GM12865 (cell line): Measurements from ENCODE around the gene GAB2.
"Not testable (repeated sequence)": the region's sequence is repeated elsewhere in the genome, so short reads cannot be mapped to it uniquely, and the experiment has no call there.

ENCODE experiments used
- DNase-seq: peaks from one replicate; pipeline ENCODE4 v3.0.0; 2010; ENCODE audit warnings: low read depth
- H3K4me3 ChIP-seq: 2 replicates; pipeline ENCODE4 v1.5.1; 2011; ENCODE audit warnings: mild to moderate bottlenecking, low read depth, low read length, control low read depth
- TF ChIP-seq, protein P1 (sequence below): IDR thresholded peaks from 2 replicates; pipeline ENCODE4 v1.5.1; 2011; ENCODE audit warnings: low read length, control low read depth, low read depth, inconsistent platforms; ENCODE audit not compliant: insufficient read depth; ENCODE audit errors: missing control alignments

GAB2 gene

DNA sequence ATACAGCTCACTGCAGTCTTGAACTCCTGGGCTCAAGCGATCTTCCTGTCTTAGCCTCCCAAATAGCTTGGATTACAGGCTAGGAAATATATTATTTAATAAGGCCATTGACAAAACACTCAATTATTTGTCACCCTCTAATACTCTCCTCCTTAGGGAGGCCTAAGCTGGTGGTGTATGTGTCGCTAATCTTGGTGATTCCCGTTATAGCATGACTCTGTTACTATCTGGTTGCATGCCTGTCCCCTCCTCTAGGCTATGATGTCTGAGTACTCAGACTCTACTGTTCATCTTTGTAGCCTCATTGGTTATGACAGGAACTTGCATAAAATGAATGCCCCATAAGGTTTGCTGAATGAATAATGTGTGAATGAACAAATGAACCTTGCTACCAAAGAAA, 141.3 kb downstream of the GAB2 start:
- TF ChIP-seq, protein P1, sequence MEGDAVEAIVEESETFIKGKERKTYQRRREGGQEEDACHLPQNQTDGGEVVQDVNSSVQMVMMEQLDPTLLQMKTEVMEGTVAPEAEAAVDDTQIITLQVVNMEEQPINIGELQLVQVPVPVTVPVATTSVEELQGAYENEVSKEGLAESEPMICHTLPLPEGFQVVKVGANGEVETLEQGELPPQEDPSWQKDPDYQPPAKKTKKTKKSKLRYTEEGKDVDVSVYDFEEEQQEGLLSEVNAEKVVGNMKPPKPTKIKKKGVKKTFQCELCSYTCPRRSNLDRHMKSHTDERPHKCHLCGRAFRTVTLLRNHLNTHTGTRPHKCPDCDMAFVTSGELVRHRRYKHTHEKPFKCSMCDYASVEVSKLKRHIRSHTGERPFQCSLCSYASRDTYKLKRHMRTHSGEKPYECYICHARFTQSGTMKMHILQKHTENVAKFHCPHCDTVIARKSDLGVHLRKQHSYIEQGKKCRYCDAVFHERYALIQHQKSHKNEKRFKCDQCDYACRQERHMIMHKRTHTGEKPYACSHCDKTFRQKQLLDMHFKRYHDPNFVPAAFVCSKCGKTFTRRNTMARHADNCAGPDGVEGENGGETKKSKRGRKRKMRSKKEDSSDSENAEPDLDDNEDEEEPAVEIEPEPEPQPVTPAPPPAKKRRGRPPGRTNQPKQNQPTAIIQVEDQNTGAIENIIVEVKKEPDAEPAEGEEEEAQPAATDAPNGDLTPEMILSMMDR, result no peak
- DNase-seq, result no peak
- no peak overlapping the region for H3K4me3 ChIP-seq

DNA sequence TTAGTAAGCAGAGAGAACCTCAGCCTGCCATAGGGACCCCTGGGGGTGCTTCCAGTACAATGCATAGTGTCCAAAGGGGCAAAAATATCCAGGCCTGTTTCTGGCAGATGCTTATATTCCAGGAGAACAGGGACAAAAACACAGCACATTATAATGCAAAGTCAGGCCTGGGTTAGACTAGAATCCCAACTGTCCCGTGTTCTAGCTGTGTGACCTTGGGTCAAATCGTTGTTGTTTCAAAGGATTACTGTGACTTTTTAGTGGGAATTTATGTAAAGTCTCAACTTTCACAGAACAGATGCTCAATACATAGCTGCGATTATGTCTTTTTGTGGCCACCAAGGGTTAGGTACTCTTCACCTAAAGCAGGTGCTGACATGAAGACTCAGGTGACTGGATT, 142.9 kb downstream of the GAB2 start:
- H3K4me3 ChIP-seq, result no peak overlapping the region
- DNase-seq, result no peak
- TF ChIP-seq, protein P1, result no peak

DNA sequence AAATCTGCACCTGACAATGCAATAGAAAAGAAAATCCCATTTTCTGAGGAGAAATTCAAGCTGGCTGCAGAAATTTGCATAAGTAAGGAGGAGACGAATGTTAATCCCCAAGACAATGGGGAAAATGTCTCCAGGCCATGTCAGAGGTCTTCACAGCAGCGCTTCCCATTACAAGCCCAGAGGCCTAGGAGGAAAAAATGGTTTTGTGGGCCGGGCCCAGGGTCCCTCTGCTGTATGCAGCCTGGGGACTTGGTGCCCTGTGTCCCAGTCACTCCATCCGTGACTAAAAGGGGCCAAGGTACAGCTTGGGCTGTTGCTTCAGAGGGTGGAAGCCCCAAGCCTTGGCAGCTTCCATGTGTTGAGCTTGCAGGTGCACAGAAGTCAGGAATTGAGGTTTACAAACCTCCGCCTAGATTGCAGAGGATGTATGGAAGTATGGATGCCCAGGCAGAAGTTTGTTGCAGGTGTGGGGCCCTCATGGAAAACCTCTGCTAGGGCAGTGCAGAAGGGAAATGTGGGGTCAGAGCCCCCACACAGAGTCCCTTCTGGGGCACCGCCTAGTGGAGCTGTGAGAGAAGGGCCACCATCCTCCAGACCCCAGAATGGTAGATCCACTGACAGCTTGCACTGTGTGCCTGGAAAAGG, 144.9 kb downstream of the GAB2 start:
- not testable (repeated sequence) for H3K4me3 ChIP-seq, DNase-seq

DNA sequence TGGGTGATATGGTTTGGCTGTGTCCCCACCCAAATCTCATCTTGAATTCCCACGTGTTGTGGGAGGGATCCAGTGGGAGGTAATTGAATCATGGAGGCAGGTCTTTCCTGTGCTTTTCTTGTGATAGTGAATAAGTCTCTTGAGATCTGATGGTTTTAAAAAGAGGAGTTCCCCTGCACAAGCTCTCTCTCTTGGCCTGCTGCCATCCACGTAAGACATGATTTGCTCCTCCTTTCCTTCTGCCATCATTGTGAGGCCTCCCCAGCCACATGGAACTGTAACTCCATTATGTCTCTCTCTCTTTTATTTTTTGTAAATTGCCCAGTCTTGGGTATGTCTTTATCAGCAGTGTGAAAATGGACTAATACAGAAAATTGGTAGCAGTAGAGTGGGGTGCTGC, 145.8 kb downstream of the GAB2 start:
- DNase-seq, result not testable (repeated sequence)

DNA sequence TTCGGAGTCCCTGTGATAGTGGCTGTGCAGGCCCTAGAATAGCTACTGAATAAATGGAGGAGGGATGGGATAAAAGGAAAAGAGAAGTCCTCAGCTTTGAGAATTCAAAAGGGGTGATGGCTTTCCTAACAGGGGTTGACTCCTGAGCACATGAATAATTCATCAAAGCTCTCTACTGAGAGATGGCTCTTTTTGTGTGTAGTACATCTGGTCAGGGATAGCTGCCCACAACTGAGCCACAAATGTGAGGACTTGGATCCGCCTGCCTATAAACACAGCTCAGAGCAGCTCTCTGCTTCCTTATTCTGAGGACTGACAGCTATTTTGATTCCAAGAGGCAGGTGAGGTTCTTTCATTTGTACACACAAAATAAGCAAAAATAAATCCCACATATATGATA, 146.6 kb downstream of the GAB2 start:
- no peak overlapping the region for H3K4me3 ChIP-seq
- TF ChIP-seq, protein P1, result no peak
- no peak for DNase-seq

More for the DNA sequence above, 145.8 kb downstream of the GAB2 start:
- H3K4me3 ChIP-seq, result not testable (repeated sequence)

DNA sequence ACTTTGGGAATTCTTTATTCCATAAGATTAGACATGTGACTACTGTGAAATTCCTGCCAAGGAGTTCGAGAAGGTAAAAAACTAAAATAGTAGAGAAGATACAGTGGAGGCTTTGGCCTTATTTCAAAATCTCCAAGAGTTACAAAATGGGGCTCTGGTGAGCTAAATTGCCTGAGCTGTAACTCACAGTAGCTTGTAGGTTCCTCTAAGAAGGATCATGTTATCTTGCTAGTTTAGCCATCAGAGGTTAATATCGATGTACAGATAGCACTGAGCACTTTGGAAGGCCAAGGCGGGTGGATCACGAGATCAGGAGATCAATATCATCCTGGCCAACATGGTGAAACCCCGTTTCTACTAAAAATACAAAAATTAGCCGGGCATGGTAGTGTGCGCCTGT, 147.8 kb downstream of the GAB2 start:
- no peak overlapping the region for H3K4me3 ChIP-seq
- TF ChIP-seq, protein P1, result no peak
- DNase-seq, result no peak

DNA sequence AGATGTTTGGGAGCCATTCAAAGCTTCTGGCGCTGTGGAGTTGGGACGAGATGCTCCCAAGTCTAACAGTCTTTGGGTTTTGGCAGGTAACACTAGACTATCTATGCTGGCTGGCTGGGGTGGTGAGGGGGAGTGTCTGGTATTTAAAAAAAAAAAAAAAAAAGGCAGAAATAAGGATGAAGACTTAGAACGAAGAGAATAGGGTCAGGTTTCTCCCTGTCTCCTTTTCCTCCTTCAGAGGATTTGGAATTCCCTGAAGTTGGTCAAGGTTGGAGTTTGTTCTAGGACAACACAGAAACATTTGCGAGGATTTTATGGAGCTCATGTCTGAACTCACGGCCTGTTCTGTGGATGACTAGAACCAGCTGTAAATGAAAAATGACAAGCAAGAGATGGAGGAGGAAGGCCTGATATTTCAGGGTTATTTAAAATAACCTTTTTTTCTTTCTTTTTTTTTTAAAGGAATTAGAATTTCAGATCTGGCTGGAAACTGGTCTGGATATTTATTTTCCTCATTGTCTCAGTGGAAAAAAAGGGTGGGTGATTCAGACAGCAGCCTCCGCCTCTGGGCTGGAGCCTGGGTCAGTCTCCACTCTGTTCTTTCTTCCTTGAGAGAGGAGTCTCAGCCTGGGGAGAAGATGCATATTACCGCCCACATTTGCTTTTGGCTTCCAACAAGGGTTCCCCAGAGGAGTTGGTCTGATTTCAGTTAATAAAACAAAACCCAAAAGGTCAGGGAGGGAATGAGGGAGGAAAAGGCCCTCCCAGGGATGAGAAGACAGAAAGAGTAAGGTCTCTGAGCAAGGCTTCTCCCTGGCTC, 148.8 kb downstream of the GAB2 start:
- H3K4me3 ChIP-seq, result no peak overlapping the region
- TF ChIP-seq, protein P1, result no peak
- no peak for DNase-seq

DNA sequence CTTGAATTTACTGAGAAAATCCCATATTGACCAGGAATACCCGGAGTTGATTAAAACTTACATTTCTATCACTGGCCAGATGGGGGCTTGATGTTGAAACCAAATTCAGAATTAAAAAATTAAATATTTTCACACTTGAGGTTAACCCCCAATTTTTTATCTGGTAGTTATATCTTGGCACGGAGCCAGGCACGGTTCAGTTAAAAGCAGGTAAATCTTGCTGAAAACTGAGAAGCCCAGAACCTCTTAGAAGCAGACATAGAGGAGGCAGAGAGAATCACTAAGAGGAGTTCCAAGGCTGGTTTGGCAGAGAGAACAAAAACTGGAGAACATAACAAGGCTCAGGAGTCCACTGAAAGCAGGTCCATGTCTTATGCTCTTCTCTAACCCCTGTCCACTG, 151.2 kb downstream of the GAB2 start:
- DNase-seq, result no peak
- TF ChIP-seq, protein P1, result no peak
- H3K4me3 ChIP-seq, result no peak overlapping the region
